ENCODE data around the gene SLC1A5.

SLC1A5 gene

DNA sequence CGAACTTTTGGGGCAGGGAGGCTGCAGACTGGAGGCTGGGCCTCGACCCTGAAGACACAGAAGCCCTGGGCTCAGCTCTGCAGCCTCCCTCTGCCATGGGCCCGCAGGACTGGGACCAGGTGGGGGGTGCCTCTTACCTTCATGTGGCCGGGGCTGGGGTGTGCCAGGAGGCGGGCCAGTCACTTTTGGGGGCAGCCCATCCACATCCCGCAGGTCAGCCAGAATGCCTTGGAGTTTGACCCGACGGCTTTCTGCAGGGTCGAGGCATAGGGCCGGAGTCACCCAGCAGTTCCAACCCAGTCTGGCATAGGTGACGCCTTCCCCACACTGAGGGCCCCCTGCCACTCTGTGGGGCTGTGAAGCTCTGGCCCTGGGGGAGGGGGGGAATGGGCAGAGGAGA, 60.6 kb downstream of the SLC1A5 start:
- DNase-seq (ENCODE audit: low read depth), result no peak
- TF ChIP-seq, protein P1, sequence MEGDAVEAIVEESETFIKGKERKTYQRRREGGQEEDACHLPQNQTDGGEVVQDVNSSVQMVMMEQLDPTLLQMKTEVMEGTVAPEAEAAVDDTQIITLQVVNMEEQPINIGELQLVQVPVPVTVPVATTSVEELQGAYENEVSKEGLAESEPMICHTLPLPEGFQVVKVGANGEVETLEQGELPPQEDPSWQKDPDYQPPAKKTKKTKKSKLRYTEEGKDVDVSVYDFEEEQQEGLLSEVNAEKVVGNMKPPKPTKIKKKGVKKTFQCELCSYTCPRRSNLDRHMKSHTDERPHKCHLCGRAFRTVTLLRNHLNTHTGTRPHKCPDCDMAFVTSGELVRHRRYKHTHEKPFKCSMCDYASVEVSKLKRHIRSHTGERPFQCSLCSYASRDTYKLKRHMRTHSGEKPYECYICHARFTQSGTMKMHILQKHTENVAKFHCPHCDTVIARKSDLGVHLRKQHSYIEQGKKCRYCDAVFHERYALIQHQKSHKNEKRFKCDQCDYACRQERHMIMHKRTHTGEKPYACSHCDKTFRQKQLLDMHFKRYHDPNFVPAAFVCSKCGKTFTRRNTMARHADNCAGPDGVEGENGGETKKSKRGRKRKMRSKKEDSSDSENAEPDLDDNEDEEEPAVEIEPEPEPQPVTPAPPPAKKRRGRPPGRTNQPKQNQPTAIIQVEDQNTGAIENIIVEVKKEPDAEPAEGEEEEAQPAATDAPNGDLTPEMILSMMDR (IDR thresholded peaks at IDR 0.05; ENCODE audit: control insufficient read depth, insufficient read depth, low read depth, low read length, missing control alignments), result no peak
- H3K4me3 ChIP-seq (ENCODE audit: control insufficient read depth, low read depth, low read length), result no peak overlapping the region

DNA sequence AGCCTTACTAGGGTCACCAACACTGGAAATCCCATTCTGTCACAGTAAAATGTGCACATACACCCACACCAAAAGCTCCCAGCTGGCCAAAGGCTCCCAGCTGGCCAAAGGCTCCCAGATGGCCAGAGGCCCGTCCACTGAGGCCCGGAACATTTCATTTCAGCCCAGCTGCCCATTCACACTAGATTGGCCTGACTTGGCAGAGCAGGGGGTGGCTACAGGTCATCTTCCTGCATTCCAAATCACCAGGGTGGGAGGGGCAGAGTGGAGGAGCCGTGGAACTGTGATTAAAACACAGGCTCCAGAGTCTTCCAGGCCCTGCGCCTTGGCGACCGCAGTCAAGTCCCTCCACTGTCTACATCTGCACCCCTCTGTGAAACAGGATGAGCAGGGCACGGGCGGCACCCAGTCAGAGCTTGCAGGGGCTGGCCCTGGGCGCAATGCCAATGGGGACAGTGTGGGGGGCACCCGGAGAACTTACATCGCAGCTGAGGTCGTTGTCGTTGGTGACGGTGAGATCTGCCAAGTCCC, 61.4 kb downstream of the SLC1A5 start:
- no peak overlapping the region for H3K4me3 ChIP-seq (ENCODE audit: control insufficient read depth, low read depth, low read length)
- TF ChIP-seq, protein P1 (IDR thresholded peaks at IDR 0.05; ENCODE audit: control insufficient read depth, insufficient read depth, low read depth, low read length, missing control alignments), result no peak
- no peak for DNase-seq (ENCODE audit: low read depth)

DNA sequence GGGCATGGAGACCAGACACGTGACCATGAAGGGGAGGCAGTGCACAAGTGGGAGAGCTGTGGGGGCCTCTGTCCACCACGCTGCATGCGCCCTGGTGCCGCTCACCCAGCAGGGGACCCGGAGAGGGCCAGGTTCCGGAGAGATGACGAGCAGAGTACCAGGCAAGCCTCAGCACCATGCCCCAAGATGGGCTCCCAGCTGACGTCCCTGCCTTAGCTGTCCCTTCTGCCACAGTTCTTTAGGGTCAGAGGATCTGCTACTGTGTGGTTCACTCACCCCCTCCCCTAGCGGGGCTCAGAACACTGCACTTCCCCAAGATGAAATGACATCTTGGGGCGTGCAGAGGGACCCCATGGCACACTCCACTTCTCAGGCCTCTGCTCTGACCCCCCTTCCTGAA, 61.8 kb downstream of the SLC1A5 start:
- TF ChIP-seq, protein P1 (IDR thresholded peaks at IDR 0.05; ENCODE audit: control insufficient read depth, insufficient read depth, low read depth, low read length, missing control alignments), result no peak
- DNase-seq (ENCODE audit: low read depth), result no peak
- no peak overlapping the region for H3K4me3 ChIP-seq (ENCODE audit: control insufficient read depth, low read depth, low read length)

DNA sequence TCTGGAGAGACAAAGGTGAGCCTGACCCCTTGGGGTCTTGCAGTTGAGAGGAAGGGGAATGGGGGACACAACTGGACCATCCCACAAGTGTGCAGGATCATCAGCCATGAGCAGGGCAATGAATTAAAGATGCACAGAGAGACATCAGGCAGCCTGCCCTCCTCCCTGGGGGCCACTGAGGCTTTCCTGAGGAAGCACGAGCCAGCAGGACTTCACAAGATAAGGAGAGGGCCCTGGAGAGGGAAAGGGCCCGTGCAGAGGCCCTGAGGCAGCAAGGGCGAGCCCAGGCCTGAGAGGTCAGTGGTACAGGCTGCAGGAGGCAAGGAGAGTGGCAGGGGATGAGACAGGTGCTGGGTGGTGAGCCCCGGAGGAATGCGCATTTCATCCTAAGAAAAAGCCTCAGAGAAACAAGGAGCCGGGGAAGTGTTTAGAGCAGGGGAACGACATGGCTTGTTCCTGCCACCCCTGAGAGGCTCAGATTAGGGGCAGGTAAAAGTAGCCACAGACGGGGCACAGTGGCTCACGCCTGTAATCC, 62.5 kb downstream of the SLC1A5 start:
- DNase-seq (ENCODE audit: low read depth), result no peak
- TF ChIP-seq, protein P1 (IDR thresholded peaks at IDR 0.05; ENCODE audit: control insufficient read depth, insufficient read depth, low read depth, low read length, missing control alignments), result no peak
- no peak overlapping the region for H3K4me3 ChIP-seq (ENCODE audit: control insufficient read depth, low read depth, low read length)

DNA sequence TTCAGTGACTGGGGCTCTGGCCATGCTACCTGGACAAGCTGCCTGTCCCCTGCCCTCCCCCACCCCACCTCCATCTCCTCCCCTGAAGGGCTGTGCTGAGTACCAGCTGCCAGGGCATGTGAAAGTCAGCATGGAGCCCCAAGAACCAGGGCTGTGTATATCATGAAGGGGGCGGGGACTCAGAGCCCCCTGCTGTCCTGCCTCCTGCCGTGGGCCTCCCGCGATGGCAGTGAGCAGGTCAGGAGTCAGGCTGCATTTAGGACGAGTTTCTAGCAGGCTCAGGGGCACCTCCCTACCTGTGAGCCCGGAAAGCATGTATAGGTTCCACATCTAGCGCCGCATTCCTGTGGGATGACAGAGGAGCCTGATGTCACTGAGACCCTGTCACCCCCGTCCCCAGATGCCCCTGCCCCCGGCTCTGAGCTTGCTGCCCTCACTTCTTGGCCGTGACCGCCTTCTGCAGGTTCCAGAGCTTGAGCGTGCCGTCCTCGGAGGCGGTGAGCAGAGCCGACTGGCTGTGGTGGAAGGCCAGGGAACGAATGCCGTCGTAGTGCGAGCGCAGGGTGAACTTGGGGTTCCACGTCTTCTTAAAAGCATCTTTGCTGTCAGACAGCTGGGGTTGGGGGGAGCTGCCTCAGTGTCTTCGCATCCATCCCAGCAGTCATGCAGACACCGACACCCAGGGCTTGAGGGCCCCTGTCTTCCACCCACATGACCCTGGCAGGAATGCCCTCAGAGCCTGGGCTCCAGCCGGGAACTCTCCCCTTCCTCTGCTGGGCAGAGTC, 63.2 kb downstream of the SLC1A5 start:
- H3K4me3 ChIP-seq (ENCODE audit: control insufficient read depth, low read depth, low read length), result no peak overlapping the region
- DNase-seq (ENCODE audit: low read depth), result no peak
- TF ChIP-seq, protein P1 (IDR thresholded peaks at IDR 0.05; ENCODE audit: control insufficient read depth, insufficient read depth, low read depth, low read length, missing control alignments), result no peak
